ENCODE data around the gene TRANK1.
"Not testable (repeated sequence)": the region's sequence is repeated elsewhere in the genome, so short reads cannot be mapped to it uniquely, and the experiment has no call there.

The TRANK1 gene

GRCh38 chr3:36957063-36957462 is 12.2 kb upstream of the TRANK1 start:
- DNase-seq (ENCODE audit: low read depth in 2 of 2), result no peak

GRCh38 chr3:36956155-36956554 is 11.3 kb upstream of the TRANK1 start:
- no peak for DNase-seq (ENCODE audit: low read depth in 2 of 2)

- DNase-seq (ENCODE audit: low read depth in 2 of 2), result no peak
These were observed 9.7 kb upstream of the TRANK1 start for GRCh38 chr3:36954452-36955134.

- not testable (repeated sequence) for DNase-seq (ENCODE audit: low read depth in 2 of 2)
These were observed 3.0 kb upstream of the TRANK1 start for GRCh38 chr3:36947814-36948213.

- no peak for DNase-seq (ENCODE audit: low read depth in 2 of 2)
These were observed 603 bp upstream of the TRANK1 start for GRCh38 chr3:36945333-36945980.

- DNase-seq (ENCODE audit: low read depth in 2 of 2), result peak in 1 of 2 experiments; percentile 24
These were observed 728 bp downstream of the TRANK1 start for GRCh38 chr3:36944012-36944640.

GRCh38 chr3:36943601-36944000 is 1.3 kb downstream of the TRANK1 start:
- DNase-seq (ENCODE audit: low read depth in 2 of 2), result no peak

- DNase-seq (ENCODE audit: low read depth in 2 of 2), result no peak
These were observed 2.1 kb downstream of the TRANK1 start for GRCh38 chr3:36942638-36943248.

GRCh38 chr3:36941658-36942057 is 3.2 kb downstream of the TRANK1 start:
- DNase-seq (ENCODE audit: low read depth in 2 of 2), result no peak

- DNase-seq (ENCODE audit: low read depth in 2 of 2), result no peak
These were observed 3.7 kb downstream of the TRANK1 start for GRCh38 chr3:36941162-36941561.

GRCh38 chr3:36937492-36937891 is 7.4 kb downstream of the TRANK1 start:
- no peak for DNase-seq (ENCODE audit: low read depth in 2 of 2)

- DNase-seq (ENCODE audit: low read depth in 2 of 2), result no peak
These were observed 11.1 kb downstream of the TRANK1 start for GRCh38 chr3:36933540-36934296.

- not testable (repeated sequence) for DNase-seq (ENCODE audit: low read depth in 2 of 2)
These were observed 13.4 kb downstream of the TRANK1 start for GRCh38 chr3:36931424-36931823.

- no peak for DNase-seq (ENCODE audit: low read depth in 2 of 2)
These were observed 16.6 kb downstream of the TRANK1 start for GRCh38 chr3:36928220-36928619.

GRCh38 chr3:36926292-36926897 is 18.5 kb downstream of the TRANK1 start:
- DNase-seq (ENCODE audit: low read depth in 2 of 2), result no peak

- no peak for DNase-seq (ENCODE audit: low read depth in 2 of 2)
These were observed 19.9 kb downstream of the TRANK1 start for GRCh38 chr3:36924744-36925521.

GRCh38 chr3:36923981-36924743 is 20.7 kb downstream of the TRANK1 start:
- no peak for DNase-seq (ENCODE audit: low read depth in 2 of 2)

GRCh38 chr3:36923523-36923943 is 21.3 kb downstream of the TRANK1 start:
- no peak for DNase-seq (ENCODE audit: low read depth in 2 of 2)

- DNase-seq (ENCODE audit: low read depth in 2 of 2), result no peak
These were observed 23.8 kb downstream of the TRANK1 start for GRCh38 chr3:36920884-36921567.

Data from fibroblast of skin of left quadriceps (primary cell).